IMR-90 (cell line): ENCODE data around the gene IMPG2.

ENCODE experiments used
- BHLHE40 ChIP-seq: fragments of 150-350 bp; IDR thresholded peaks from 2 replicates; pipeline ENCODE4 v1.6.1; 2016; ENCODE audit warnings: mild to moderate bottlenecking, low read depth, low read length
- CHD1 ChIP-seq: IDR thresholded peaks from 2 replicates; pipeline ENCODE4 v1.6.1; 2012; ENCODE audit warnings: low read depth, low read length, improper control_type of control experiment
- CTCF ChIP-seq: conservative IDR thresholded peaks from 2 replicates; pipeline ENCODE4 v1.5.1; 2012; ENCODE audit warnings: mild to moderate bottlenecking, low read depth, low read length, improper control_type of control experiment
- ELK1 ChIP-seq: fragments of 150-350 bp; IDR thresholded peaks from 2 replicates; pipeline ENCODE4 v1.6.1; 2016; ENCODE audit warnings: low read depth, mild to moderate bottlenecking, low read length, moderate library complexity, borderline replicate concordance
- FOS ChIP-seq: fragments of 150-350 bp; IDR thresholded peaks from 2 replicates; pipeline ENCODE4 v1.6.1; 2016; ENCODE audit warnings: low read depth, low read length
- MAZ ChIP-seq: IDR thresholded peaks from 2 replicates; pipeline ENCODE4 v1.6.1; 2012; ENCODE audit warnings: low read depth, mild to moderate bottlenecking, low read length, improper control_type of control experiment, moderate library complexity, borderline replicate concordance
- MXI1 ChIP-seq: IDR thresholded peaks from 2 replicates; pipeline ENCODE4 v1.6.1; 2012; ENCODE audit warnings: low read depth, mild to moderate bottlenecking, low read length, moderate library complexity, borderline replicate concordance
- POLR2A ChIP-seq: IDR thresholded peaks from 2 replicates; pipeline ENCODE4 v1.6.1; 2012; ENCODE audit warnings: mild to moderate bottlenecking, low read depth, low read length
- RAD21 ChIP-seq: IDR thresholded peaks from 2 replicates; pipeline ENCODE4 v1.6.1; 2012; ENCODE audit warnings: low read length, improper control_type of control experiment
- USF2 ChIP-seq: fragments of 150-350 bp; IDR thresholded peaks from 2 replicates; pipeline ENCODE4 v1.6.1; 2017; ENCODE audit warnings: mild to moderate bottlenecking, antibody characterized with exemption, low read length, low read depth

GRCh38 chr3:101268141-101268540 lies 52.2 kb downstream of the IMPG2 start:
- TF ChIP-seq CTCF (no peak), USF2 (no peak), POLR2A (no peak), MXI1 (no peak), ELK1 (no peak), BHLHE40 (no peak), FOS (no peak), MAZ (no peak), RAD21 (no peak), CHD1 (no peak)
